ENCODE measurements around the gene GLRX2. TPM values are rescaled to one million over a fixed set of nuclear protein-coding genes. Genes with fewer than 3 reads are reported as not detected.

The GLRX2 gene
- total RNA-seq, 1 experiment from 2014 or later: 30.6 TPM

DNA sequence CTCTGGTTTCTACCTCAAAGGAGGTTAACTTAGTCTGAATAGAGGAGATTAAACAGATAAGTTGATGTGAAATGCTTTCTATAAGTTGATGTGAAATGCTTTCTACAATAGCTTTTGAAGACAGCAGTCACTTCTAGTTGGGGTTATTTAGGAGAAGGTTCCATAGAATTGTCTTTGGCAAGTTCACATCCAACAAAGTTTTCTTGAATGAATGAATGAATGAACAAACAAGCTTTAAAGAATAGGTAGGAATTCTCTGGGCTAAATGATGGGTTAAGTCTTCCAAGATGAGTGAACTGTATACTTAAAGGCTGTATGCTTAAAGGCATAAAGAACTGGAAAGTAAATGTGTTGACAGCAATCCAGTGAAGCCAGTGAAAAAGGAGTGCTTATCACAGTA is 18.5 kb upstream of the GLRX2 start:
- ATAC-seq (no peak), DNase-seq (ENCODE audit: low read depth, low spot score) (no peak)
- Histone ChIP-seq H3K4me3 (replicated peaks in 1 of 2; ENCODE audit: low read depth in 1 of 2, low read length in 2 of 2) (peak overlapping the region; percentile 76 to 88), H3K4me1 (ENCODE audit: control insufficient read depth in 1 of 2, insufficient read depth in 2 of 2, low read length in 2 of 2) (peaks cover 7 to 17% of the 10 kb centered on the region in 2 experiments), H3K4me2 (ENCODE audit: low read length) (peak overlapping the region; percentile 86), H3K27me3 (ENCODE audit: insufficient read depth, low read length) (no peaks in the 10 kb centered on the region), H3K9me3 (ENCODE audit: control insufficient read depth in 1 of 2, insufficient read depth in 1 of 2, low read depth in 1 of 2, low read length in 2 of 2) (no peaks in the 10 kb centered on the region), H3K9me2 (ENCODE audit: insufficient read depth) (no peaks in the 10 kb centered on the region), H3K9ac (ENCODE audit: low read length) (no peak overlapping the region; the same call in 1 of the 2 replicates), H3K79me2 (ENCODE audit: insufficient read depth, low read length) (peaks cover 67% of the 10 kb centered on the region), H4K20me1 (ENCODE audit: insufficient read depth) (no peaks in the 10 kb centered on the region), H3K27ac (ENCODE audit: low read depth, low read length) (no peak overlapping the region), H2AFZ (ENCODE audit: low read depth, low read length, poor library complexity, severe bottlenecking) (no peak overlapping the region), H3K36me3 (ENCODE audit: control insufficient read depth in 1 of 2, insufficient read depth in 2 of 2, low read length in 2 of 2) (peaks cover 11 to 19% of the 10 kb centered on the region in 2 experiments)
- no peak for TF ChIP-seq MAX (IDR thresholded peaks at IDR 0.05)
- TF ChIP-seq EGR1 (IDR thresholded peaks at IDR 0.05; ENCODE audit: low read depth): peak; percentile 10; the same call in 1 of the 2 replicates
- RAD21 ChIA-PET (ENCODE audit: low non-redundant PET in 1 of 2, low total read pairs in 2 of 2, uncharacterized antibody in 2 of 2, unreplicated experiment in 2 of 2): no interaction called here
- BruUV-seq (replicated peaks): no TSS peak
- intact Hi-C loops (cut with micrococcal nuclease): loop anchor here (5.0 to 10.0 kb wide), 2 partner anchors 316 to 649 kb away; partner anchors contain the start of gene RGS2
- POLR2A ChIA-PET: no interaction called here
- CTCF ChIA-PET: interaction anchor here (1.5 kb wide), 1 partner anchor 317 kb away, joined by 3 read pairs; no protein-coding TSS in a partner anchor

GRCh38 chr1:193121616-193122593 is 16.7 kb upstream of the GLRX2 start, which contains the start of gene CDC73:
TSS of gene CDC73 (plus strand) at chr1:193122031. CDS start at chr1:193122201, 170 bp downstream.
- RAD21 ChIA-PET (ENCODE audit: low non-redundant PET in 1 of 2, low total read pairs in 2 of 2, uncharacterized antibody in 2 of 2, unreplicated experiment in 2 of 2): interaction anchor here (0.6 to 1.0 kb wide), 3 partner anchors 12 to 63 kb away, joined by 3 to 6 read pairs (median 3); partner anchors contain the start of genes RO60 (in 1 of the 2) and UCHL5 (in 1 of the 2)
- peak; percentile 95 for DNase-seq (ENCODE audit: low read depth, low spot score)
- intact Hi-C loops (cut with micrococcal nuclease): loop anchor here (1.0 to 10.0 kb wide), 4 partner anchors 17 to 647 kb away; partner anchors contain the start of genes GLRX2, RGS2, RO60 and UCHL5
- peak; percentile 92 for ATAC-seq
- Histone ChIP-seq H3K27me3 (ENCODE audit: insufficient read depth, low read length) (no peaks in the 10 kb centered on the region), H3K9ac (ENCODE audit: low read length) (peak within 1 kb of the TSS; percentile 85), H3K4me1 (ENCODE audit: control insufficient read depth in 1 of 2, insufficient read depth in 2 of 2, low read length in 2 of 2) (peaks cover 7 to 17% of the 10 kb centered on the region in 2 experiments), H2AFZ (ENCODE audit: low read depth, low read length, poor library complexity, severe bottlenecking) (peak within 1 kb of the TSS; percentile 79), H4K20me1 (ENCODE audit: insufficient read depth) (no peaks in the 10 kb centered on the region), H3K9me3 (ENCODE audit: control insufficient read depth in 1 of 2, insufficient read depth in 1 of 2, low read depth in 1 of 2, low read length in 2 of 2) (no peaks in the 10 kb centered on the region), H3K4me2 (ENCODE audit: low read length) (peak within 1 kb of the TSS; percentile 86), H3K27ac (ENCODE audit: low read depth, low read length) (peak within 1 kb of the TSS; percentile 92), H3K79me2 (ENCODE audit: insufficient read depth, low read length) (peaks cover 49% of the 10 kb centered on the region), H3K9me2 (ENCODE audit: insufficient read depth) (no peaks in the 10 kb centered on the region), H3K36me3 (ENCODE audit: control insufficient read depth in 1 of 2, insufficient read depth in 2 of 2, low read length in 2 of 2) (peaks cover 11 to 19% of the 10 kb centered on the region in 2 experiments; a peak in 3 of 4 replicates), H3K4me3 (replicated peaks in 1 of 2; ENCODE audit: low read depth in 1 of 2, low read length in 2 of 2) (peak within 1 kb of the TSS; percentile 76 to 88)
- TSS peak; percentile 54 for BruUV-seq (replicated peaks)
- CTCF ChIA-PET: interaction anchor here (0.6 to 1.9 kb wide), 9 partner anchors 9 to 648 kb away, joined by 3 to 10 read pairs (median 3); partner anchors contain the start of genes GLRX2, RO60 and UCHL5
- POLR2A ChIA-PET: interaction anchor here (0.7 to 2.1 kb wide), 6 partner anchors 11 to 63 kb away, joined by 3 to 11 read pairs (median 4); partner anchors contain the start of genes GLRX2, RO60 and UCHL5
- TF ChIP-seq ELF1 (IDR thresholded peaks at IDR 0.05; ENCODE audit: borderline replicate concordance, low read depth) (no peak), RAD21 (IDR thresholded peaks at IDR 0.05; ENCODE audit: low read depth) (peak; percentile 96), MAX (IDR thresholded peaks at IDR 0.05) (peak; percentile 97), CEBPB (IDR thresholded peaks at IDR 0.05; ENCODE audit: low read depth) (no peak), POLR2A (IDR thresholded peaks at IDR 0.05; ENCODE audit: borderline replicate concordance, extremely low read depth, insufficient read depth, insufficient read length) (peak; percentile 78), JUND (IDR thresholded peaks at IDR 0.05) (no peak), SIN3A (IDR thresholded peaks at IDR 0.05; ENCODE audit: low read depth) (peak; percentile 95), ZNF274 (IDR thresholded peaks at IDR 0.05; ENCODE audit: low read depth, low read length) (no peak), POLR2AphosphoS5 (IDR thresholded peaks at IDR 0.05; ENCODE audit: low read depth, low read length) (peak; percentile 92), FOSL1 (IDR thresholded peaks at IDR 0.05; ENCODE audit: low read depth) (no peak), EZH2phosphoT487 (IDR thresholded peaks at IDR 0.05; ENCODE audit: borderline replicate concordance) (no peak), EZH2 (IDR thresholded peaks at IDR 0.05) (no peak), TCF7L2 (IDR thresholded peaks at IDR 0.05; ENCODE audit: borderline replicate concordance, extremely low read depth, insufficient read depth, insufficient read length) (peak; percentile 68), EGR1 (IDR thresholded peaks at IDR 0.05; ENCODE audit: low read depth) (peak; percentile 95), SRF (IDR thresholded peaks at IDR 0.05; ENCODE audit: low read depth) (peak; percentile 54; the same call in 1 of the 2 replicates)
- TF ChIP-seq, protein P1, sequence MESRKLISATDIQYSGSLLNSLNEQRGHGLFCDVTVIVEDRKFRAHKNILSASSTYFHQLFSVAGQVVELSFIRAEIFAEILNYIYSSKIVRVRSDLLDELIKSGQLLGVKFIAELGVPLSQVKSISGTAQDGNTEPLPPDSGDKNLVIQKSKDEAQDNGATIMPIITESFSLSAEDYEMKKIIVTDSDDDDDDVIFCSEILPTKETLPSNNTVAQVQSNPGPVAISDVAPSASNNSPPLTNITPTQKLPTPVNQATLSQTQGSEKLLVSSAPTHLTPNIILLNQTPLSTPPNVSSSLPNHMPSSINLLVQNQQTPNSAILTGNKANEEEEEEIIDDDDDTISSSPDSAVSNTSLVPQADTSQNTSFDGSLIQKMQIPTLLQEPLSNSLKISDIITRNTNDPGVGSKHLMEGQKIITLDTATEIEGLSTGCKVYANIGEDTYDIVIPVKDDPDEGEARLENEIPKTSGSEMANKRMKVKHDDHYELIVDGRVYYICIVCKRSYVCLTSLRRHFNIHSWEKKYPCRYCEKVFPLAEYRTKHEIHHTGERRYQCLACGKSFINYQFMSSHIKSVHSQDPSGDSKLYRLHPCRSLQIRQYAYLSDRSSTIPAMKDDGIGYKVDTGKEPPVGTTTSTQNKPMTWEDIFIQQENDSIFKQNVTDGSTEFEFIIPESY (IDR thresholded peaks at IDR 0.05; ENCODE audit: extremely low read depth, insufficient replicate concordance, low read length): peak; percentile 13

Measured in HCT116 (cell line).